GM18909 (cell line): Measurements from ENCODE around the gene DMXL1.
A peak's percentile ranks its signal among the peaks of the same experiment; 100 is the strongest.

ENCODE experiments used
- ATAC-seq: cut with Tn5 transposase; IDR thresholded peaks from one replicate; pipeline ENCODE4 v1.9.1; 2021; ENCODE audit warnings: mild to moderate bottlenecking; ENCODE audit not compliant: unreplicated experiment, poor library complexity

Gene DMXL1

GRCh38 chr5:119285070-119285916 lies 214.4 kb downstream of the DMXL1 start:
- ATAC-seq: no peak

DNA sequence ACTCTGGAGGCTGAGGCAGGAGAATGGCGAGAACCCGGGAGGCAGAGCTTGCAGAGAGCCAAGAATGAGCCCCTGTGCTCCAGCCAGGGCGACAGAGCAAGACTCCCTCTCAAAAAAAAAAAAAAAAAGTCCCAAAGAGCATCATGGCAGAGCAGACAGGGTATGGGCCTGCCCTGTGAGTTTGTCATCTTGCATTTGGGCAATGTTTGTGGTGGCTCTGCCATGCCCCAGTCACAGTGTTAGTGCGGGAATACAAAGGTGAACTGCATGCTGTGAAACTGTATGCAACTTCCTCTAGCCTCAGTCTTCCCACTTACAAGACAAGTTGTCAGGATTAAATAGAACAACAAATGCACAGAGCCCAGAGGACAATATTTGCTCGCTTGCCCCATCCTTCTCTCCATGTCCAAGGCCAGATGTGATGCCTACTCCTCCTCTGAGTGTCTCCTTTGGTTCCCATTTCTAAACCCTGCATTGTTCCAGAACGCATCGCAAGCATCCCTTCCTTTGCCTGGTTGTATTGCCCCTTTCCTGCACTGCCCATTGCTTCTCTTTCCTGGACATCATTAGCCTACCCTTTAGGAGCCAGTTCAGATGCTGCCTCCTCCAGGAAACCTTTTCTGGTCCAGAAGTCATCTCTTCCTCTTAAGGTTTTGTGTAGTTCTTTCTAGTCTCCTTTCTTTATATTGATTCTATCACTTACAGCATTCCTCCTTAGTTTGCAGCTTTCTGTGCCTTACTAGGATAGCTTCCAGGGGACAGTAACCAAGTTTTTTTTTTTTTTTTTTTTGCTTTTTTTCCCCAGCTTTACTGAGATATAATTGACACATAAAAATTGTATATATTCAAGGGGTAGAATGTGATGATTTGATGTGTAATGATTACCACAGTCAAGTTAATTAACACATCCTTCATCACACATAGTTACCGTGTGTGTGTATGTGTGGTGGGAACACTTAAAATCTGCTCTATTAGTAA lies 215.9 kb downstream of the DMXL1 start:
- no peak for ATAC-seq

- peak; percentile 48 for ATAC-seq
Measured at GRCh38 chr5:119287547-119288111, 216.7 kb downstream of the DMXL1 start.

- no peak for ATAC-seq
Measured at GRCh38 chr5:119288379-119289033, 217.6 kb downstream of the DMXL1 start.

DNA sequence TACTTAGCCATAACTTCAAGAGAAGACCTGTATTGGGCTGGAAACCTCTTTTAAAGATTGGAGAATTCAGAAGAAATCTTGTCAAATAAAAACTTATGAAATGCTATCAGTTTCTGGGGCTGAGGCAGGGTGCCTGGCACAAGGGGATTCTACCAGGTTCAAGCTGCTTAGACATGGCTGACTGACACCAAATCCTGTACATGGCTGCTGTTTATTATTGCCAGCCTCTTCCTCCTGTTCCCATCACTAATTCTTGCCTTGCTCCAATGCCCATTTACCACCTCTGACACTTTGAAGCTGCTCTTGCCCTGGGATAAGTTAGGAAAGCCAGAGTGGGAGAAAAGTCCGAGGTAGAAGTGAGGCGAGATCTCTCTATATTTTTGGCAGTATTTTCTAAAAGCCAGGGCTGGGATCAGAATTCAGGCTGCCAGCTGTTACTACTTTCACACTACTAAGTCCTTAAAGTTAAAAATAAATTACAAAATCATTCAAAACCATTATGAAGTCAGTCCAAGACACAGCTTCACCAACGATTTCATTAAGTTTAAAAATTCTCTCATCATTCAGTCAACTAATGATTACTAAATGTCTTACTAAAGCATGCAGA lies 218.7 kb downstream of the DMXL1 start:
- no peak for ATAC-seq

GRCh38 chr5:119290161-119290569 lies 219.3 kb downstream of the DMXL1 start:
- ATAC-seq: peak; percentile 87

GRCh38 chr5:119290607-119291006 lies 219.7 kb downstream of the DMXL1 start:
- ATAC-seq: no peak

DNA sequence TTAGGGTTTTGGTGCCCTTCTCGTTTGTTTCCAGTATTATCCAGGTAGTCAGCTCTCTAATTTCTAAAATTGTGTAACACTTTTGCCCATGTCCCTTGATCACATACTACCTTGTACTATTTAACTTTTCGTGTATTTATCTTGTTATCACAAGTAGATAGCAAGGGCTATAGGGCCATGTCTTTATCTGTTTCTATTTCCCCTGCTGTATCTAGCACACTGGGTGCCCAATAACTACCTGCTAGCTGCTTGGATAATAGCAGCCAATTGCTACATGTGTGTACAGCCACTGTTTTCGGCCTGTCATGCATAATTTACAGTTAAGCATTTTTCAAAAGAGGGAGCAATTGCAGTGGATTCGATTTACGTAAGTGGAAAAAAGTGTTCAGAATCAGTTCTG lies 220.2 kb downstream of the DMXL1 start:
- no peak for ATAC-seq

- ATAC-seq: no peak
Measured at GRCh38 chr5:119291877-119292276, 221.0 kb downstream of the DMXL1 start.

DNA sequence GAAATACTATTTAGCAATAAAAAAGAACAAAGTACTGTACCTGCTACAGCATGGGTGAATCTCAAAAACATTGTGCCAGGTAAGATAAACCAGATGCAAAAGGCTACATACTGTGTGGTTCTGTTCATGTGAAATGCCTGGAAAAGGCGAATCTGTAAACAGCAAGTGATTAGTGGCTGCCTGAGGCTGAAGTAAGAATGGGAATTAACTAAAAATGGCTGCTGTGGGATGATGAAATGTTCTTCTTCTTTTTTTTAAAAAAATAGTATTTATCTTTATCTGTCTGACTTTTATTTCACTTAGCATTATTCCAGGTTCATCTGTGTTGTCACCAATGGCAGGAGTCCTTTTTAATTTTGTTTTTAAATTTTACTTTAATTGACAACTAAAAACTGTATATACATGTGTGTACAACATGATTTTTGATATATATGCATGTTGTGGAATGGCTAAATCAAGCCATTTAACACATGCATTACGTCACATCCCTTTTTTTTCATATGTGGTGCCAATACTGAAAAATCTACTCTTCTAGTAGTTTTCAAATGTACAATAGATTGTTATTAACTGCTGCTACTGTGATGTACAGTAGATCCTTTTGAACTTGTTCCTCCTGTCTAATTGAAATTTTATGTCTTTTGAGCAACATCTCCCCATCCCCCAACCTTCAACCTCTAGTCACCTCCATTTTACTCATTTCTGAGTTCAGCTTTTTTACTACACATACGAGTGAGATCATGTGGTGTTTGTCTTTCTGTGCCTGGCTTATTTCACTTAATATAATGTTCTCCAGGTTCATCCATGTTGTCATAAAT lies 222.0 kb downstream of the DMXL1 start:
- ATAC-seq: no peak

DNA sequence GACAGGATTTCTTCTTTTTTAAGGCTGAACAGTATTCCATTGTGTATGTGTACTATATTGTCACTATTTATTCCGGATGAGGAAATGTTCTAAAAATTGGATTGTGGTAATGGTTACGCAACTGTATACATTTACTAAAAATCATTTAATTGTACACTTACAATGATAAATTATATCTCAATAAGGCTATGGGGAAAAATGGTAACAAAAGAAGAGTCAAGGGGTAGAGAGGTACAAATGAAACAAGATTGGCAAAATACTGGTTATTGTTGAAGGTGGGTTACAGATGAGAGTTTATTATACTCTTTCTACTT lies 222.6 kb downstream of the DMXL1 start:
- no peak for ATAC-seq
